SKM-1 treated with dmso at 0.1 percent for 144 hours (cell line): ENCODE measurements around the gene SMARCA2.

Experiments
- DNase-seq: peaks from one replicate; lab custom pipeline; 2025; ENCODE audit not compliant: unreplicated experiment; lab: John Stamatoyannopoulos, UW

SMARCA2 gene

GRCh38 chr9:2086971-2087370 lies 71.8 kb downstream of the SMARCA2 start:
- DNase-seq: no peak

- DNase-seq: peak; percentile 50
These were observed 72.6 kb downstream of the SMARCA2 start for GRCh38 chr9:2087500-2088313.

DNA sequence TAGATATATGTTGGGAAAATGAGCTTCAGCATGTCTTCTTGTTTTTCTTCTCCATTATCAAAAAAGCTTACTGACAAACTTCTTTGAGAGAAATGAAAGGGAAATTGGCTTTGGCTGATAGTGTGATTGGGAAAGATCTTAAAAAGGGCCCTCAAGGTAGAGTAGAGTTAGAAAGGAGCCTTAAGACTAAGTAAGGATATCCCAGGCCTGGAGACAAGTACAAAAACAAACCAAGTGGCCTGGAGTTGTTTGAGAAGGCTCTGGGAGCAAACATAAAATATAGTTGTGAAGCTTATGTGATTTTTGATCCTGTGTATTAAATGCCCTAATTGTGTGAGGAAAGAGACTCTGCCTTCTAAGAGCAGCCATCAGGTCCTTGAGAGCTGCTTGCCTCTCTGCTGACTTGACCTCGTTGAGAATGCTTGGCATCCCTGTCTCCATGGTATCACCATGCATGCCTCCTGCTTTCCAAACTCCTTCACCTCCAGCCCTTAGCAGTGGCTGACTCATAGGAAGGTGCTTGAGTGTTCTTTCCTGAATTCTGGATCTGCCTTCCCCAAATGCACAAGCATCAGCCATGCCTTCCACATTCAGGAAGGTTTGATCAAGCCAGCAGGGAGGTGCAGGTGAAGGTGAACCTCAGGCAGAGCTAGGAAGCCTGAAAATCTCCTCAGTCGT lies 78.9 kb downstream of the SMARCA2 start:
- DNase-seq: no peak

GRCh38 chr9:2096376-2096970 lies 81.3 kb downstream of the SMARCA2 start:
- DNase-seq: no peak

DNA sequence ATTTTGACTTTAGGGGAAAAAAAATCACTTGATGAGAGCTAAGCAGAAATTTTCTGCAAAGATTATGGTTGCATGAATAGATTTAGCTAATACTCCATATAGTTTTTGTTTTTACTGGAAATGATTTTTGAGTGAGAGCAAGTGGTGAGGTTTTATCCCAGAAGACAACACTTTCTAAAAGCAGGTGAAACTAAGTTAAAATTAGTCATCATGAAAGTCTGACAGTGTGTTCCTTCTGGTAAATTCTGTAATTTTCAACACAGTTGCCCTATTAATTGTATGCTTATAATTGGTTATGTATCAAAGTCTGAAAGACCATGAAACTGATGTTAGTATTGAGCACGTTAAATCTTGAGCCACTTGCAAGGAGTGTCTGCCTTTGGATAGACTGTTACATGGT lies 91.5 kb downstream of the SMARCA2 start:
- no peak for DNase-seq

DNA sequence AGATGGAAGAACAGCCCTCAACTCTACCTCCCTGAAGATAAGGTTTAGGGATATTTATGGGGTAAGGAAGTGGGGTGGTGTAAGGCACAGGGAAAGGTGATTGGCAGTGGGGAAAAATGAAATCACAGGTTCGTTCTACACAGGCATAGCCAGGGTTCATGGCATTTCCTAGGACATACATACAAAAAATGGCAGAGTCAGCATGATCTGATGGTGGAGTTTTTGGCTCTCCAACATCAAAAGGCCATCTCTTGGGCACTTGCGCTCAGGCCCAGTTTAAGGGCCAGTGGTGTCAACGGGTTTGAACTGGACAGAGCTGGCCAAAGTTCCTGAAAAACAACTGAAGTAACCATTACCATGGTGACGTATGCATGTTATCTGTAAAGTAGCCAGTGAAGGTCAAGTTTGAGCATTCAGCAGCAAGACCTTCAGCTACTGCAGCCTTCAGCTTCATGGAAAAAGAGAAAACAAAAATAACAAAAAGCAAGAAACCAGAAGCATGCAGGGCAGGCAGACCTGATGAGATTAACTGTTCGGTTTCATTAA lies 92.8 kb downstream of the SMARCA2 start:
- DNase-seq: no peak

- no peak for DNase-seq
These were observed 94.0 kb downstream of the SMARCA2 start for GRCh38 chr9:2109069-2109650.

GRCh38 chr9:2110036-2110435 lies 94.9 kb downstream of the SMARCA2 start:
- DNase-seq: no peak

GRCh38 chr9:2116073-2116472 lies 100.9 kb downstream of the SMARCA2 start:
- peak; percentile 28 for DNase-seq

DNA sequence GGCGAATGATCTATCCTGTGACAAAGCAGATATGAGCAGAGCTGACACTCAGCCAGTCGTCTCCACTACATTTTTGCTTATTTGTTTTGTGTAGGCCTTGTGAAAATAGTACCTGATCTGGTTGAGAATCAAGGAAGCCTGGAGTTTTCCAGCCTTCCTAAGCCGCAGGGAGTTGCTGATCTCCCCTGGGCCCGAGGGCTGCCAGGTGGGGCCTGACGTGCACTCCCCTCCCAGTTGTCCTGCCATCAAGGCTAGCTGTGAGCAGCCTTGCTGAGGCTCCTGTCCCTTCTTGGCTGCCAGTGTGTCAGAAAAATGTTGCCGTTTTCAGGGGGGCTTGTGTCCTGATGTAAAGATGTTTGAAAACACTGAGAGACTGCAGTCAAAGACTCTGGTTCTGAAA lies 102.4 kb downstream of the SMARCA2 start:
- DNase-seq: no peak

GRCh38 chr9:2119566-2119965 lies 104.4 kb downstream of the SMARCA2 start:
- no peak for DNase-seq

DNA sequence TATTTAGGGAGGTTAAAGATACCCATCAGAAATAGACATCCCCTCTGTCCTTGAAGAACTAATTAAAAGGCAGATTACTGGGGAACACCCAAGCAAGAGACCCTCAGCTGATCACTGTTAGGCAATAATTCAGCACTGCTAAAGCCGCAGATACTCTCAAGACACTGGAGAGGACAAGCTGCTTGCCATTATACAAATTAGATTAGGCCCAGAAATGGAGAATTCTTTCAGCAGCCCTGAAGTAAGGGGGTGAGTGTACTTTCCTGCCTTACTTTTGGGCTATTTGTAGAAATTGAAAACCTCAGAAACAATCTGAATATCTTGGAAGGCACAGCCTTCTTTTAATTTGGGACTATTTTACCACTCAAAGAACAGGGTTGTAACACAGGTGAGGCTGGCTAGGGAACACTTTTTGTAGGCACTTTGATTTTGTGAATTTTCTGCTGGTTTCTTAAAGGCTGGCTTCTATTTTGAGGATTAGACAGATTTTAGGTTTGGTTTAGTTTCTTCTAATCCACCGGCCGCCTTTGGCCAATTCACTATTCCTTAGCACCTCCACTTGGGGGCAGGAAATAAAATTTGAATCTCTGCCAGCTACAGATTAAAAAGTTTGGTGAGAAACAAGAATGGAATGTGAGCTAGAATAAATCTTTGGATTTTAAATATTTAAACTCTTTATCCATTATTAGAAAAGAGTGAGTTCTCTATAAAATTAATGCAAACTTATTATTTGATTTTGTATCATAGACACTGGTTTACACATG lies 106.0 kb downstream of the SMARCA2 start:
- DNase-seq: no peak

DNA sequence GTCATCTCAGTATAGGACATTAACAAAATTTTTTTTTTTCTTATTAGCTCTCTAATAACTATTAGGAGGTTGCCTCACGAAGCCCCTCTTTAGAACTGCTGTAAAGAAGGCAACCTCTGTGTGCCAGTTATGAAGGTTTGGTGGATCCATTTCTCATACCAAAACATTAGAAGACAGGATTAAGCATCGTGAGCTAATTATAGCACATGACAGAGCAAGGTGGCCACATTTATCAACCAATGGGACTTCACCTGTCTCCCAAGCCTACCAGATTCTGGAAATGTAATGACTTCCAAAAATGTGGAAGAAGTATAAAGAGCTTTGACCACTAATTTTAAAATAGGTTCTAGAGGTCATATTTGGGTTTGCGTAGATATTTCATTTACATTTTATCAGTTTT lies 107.2 kb downstream of the SMARCA2 start:
- DNase-seq: no peak

DNA sequence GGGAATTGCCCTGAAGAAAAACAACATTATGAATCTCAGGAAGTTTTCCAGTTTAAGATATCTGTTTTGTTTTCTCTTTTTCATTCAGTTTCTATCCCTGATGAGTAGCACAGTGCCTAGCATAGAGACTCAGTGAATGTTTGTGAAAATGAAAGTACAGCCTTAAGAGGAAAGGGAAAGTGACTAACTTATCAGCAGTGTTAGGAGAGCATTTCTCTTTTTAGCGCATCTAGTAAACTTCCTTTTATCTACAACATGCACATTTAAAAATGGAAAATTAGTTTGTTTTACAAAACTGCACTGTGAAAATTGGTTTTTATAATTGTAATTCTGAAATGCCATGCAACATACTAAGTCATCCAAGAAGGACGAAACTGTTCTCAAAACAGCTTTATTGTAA lies 110.8 kb downstream of the SMARCA2 start:
- no peak for DNase-seq

GRCh38 chr9:2126331-2126803 lies 111.2 kb downstream of the SMARCA2 start:
- DNase-seq: no peak

- no peak for DNase-seq
These were observed 112.3 kb downstream of the SMARCA2 start for GRCh38 chr9:2127486-2127885.

GRCh38 chr9:2128141-2128540 lies 113.0 kb downstream of the SMARCA2 start:
- no peak for DNase-seq

- no peak for DNase-seq
These were observed 113.5 kb downstream of the SMARCA2 start for GRCh38 chr9:2128618-2129017.

DNA sequence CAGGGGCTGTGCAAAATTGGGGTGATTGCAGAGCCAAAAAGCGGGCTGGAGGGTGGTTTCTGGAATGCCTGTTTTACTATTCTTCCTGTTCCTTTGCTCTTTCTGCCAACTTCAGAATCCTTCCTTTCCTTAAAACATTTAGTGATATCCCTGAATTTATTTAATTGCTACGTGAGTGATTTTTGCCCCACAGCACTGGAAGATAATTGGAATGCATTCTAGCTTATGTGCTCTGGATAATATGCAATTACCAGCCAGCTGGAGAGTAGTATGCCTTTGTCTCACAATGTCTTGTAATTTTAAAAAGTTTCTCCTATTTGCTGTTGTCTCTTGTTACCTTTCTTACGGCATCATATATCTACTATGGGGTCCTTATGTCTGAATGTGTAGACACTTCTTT lies 115.8 kb downstream of the SMARCA2 start:
- no peak for DNase-seq

GRCh38 chr9:2132484-2133082 lies 117.4 kb downstream of the SMARCA2 start:
- no peak for DNase-seq
